Left ventricle myocardium inferior (tissue), 1 donor: ENCODE data around the gene C16orf86. TPM values are rescaled to one million over a fixed set of nuclear protein-coding genes. Genes with fewer than 3 reads are reported as not detected.

Experiments used
- DNase-seq: peaks from one replicate; pipeline ENCODE4 v3.0.0-alpha.2; 2020
- H3K27ac ChIP-seq: fragments of 200-600 bp; replicated peaks from 2 replicates; pipeline ENCODE4 v1.8.0; 2021
- H3K27me3 ChIP-seq: fragments of 200-600 bp; 2 replicates; pipeline ENCODE4 v1.8.0; 2021; ENCODE audit warnings: low read depth
- H3K36me3 ChIP-seq: fragments of 200-600 bp; 2 replicates; pipeline ENCODE4 v1.8.0; 2021
- H3K4me1 ChIP-seq: fragments of 200-600 bp; 2 replicates; pipeline ENCODE4 v1.8.0; 2021
- H3K4me3 ChIP-seq: fragments of 200-600 bp; 2 replicates; pipeline ENCODE4 v1.8.0; 2021; ENCODE audit warnings: mild to moderate bottlenecking, moderate library complexity
- H3K9me3 ChIP-seq: fragments of 200-600 bp; replicated peaks from 2 replicates; pipeline ENCODE4 v1.8.0; 2021
- CTCF ChIP-seq: fragments of 200-600 bp; IDR thresholded peaks from 2 replicates; pipeline ENCODE4 v1.8.0; 2021; ENCODE audit warnings: antibody characterized with exemption, mild to moderate bottlenecking, borderline replicate concordance
- intact Hi-C: fragments of 100-400 bp; cut with micrococcal nuclease; formaldehyde crosslinking; loops from one replicate; pipeline ENCODE4 v1.11.0; 2022
- total RNA-seq: library from RNA; stranded (reverse); fragmentation: NEBNext Ultra II Directional; extraction: Animal tissue kit (Norgen Biotek cat#: 25700); gene quantifications from one replicate; pipeline ENCODE4 v1.2.1, GENCODE V29; 2021
- donor health status: DM: no; HTN: yes; CAD: no; lungs with severe emphysema.

Gene C16orf86
- total RNA-seq, 1 donor from 2014 or later, result 2.9 TPM

GRCh38 chr16:67651847-67652246 lies 14.8 kb upstream of the C16orf86 start:
- no peak overlapping the region for H3K27ac ChIP-seq
- no peak overlapping the region for H3K4me3 ChIP-seq
- no peak for TF ChIP-seq CTCF
- H3K36me3 ChIP-seq, result peaks cover 2% of the 10 kb centered on the region
- no peak for DNase-seq
- H3K27me3 ChIP-seq, result peaks cover 95% of the 10 kb centered on the region
- H3K4me1 ChIP-seq, result peaks cover 33% of the 10 kb centered on the region
- no peaks in the 10 kb centered on the region for H3K9me3 ChIP-seq
- intact Hi-C loops, result no loop called here

- Histone ChIP-seq H3K4me1 (peaks cover 33% of the 10 kb centered on the region), H3K36me3 (peaks cover 6% of the 10 kb centered on the region), H3K9me3 (no peaks in the 10 kb centered on the region), H3K27me3 (peaks cover 87% of the 10 kb centered on the region), H3K4me3 (peak overlapping the region; percentile 60), H3K27ac (no peak overlapping the region)
- intact Hi-C loops, result no loop called here
- no peak for DNase-seq
- TF ChIP-seq CTCF, result no peak
Observed at GRCh38 chr16:67652578-67653127, 14.0 kb upstream of the C16orf86 start.

GRCh38 chr16:67653128-67653788 lies 13.4 kb upstream of the C16orf86 start:
- H3K27me3 ChIP-seq, result peaks cover 81% of the 10 kb centered on the region
- peaks cover 30% of the 10 kb centered on the region for H3K4me1 ChIP-seq
- no peaks in the 10 kb centered on the region for H3K9me3 ChIP-seq
- H3K27ac ChIP-seq, result no peak overlapping the region
- peaks cover 6% of the 10 kb centered on the region for H3K36me3 ChIP-seq
- intact Hi-C loops, result no loop called here
- TF ChIP-seq CTCF, result no peak
- no peak for DNase-seq
- H3K4me3 ChIP-seq, result peak overlapping the region; percentile 60

GRCh38 chr16:67653789-67654402 lies 12.7 kb upstream of the C16orf86 start:
- no peak for DNase-seq
- H3K9me3 ChIP-seq, result no peaks in the 10 kb centered on the region
- H3K4me1 ChIP-seq, result peaks cover 28% of the 10 kb centered on the region
- TF ChIP-seq CTCF, result no peak
- H3K27ac ChIP-seq, result no peak overlapping the region
- H3K36me3 ChIP-seq, result peaks cover 6% of the 10 kb centered on the region
- H3K27me3 ChIP-seq, result peaks cover 74% of the 10 kb centered on the region
- intact Hi-C loops, result no loop called here
- peak overlapping the region; percentile 60 for H3K4me3 ChIP-seq

GRCh38 chr16:67654403-67654911 lies 12.2 kb upstream of the C16orf86 start:
- intact Hi-C loops, result no loop called here
- no peak overlapping the region for H3K27ac ChIP-seq
- H3K4me1 ChIP-seq, result peaks cover 28% of the 10 kb centered on the region
- no peaks in the 10 kb centered on the region for H3K9me3 ChIP-seq
- no peak overlapping the region for H3K4me3 ChIP-seq
- TF ChIP-seq CTCF, result no peak
- no peak for DNase-seq
- peaks cover 6% of the 10 kb centered on the region for H3K36me3 ChIP-seq
- peaks cover 69% of the 10 kb centered on the region for H3K27me3 ChIP-seq
